ENCODE results near the gene ASB4.

DNA sequence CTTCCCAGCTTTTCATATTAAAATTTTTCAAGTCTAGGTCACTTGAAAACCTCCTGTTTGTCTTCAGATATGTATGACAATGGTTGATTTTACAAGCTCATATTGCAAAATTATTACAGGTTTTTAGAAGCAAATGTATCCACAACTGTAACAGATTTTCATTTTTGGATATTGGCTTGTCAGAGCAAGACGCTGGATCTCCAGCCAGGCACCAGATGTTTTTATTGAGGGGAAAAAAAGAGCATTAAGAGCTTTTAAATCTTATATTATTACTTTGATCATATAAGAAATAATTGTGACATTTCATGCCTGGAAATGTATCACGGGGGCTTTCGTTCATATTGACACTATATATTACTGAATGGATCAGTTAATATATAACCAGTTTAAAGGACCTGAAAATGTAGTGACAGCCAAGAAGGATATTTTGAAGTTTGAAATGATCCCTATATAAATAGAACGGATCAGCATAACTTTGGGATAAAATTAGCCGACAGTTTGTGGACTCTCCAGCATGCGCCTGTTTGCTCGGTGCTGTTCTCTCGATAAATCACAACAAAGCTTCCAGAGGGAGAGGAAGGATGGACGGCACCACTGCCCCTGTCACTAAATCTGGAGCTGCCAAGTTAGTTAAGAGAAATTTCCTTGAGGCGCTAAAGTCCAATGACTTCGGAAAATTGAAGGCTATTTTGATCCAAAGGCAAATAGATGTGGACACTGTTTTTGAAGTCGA lies at the start of gene ASB4:
- TF ChIP-seq, protein P1, sequence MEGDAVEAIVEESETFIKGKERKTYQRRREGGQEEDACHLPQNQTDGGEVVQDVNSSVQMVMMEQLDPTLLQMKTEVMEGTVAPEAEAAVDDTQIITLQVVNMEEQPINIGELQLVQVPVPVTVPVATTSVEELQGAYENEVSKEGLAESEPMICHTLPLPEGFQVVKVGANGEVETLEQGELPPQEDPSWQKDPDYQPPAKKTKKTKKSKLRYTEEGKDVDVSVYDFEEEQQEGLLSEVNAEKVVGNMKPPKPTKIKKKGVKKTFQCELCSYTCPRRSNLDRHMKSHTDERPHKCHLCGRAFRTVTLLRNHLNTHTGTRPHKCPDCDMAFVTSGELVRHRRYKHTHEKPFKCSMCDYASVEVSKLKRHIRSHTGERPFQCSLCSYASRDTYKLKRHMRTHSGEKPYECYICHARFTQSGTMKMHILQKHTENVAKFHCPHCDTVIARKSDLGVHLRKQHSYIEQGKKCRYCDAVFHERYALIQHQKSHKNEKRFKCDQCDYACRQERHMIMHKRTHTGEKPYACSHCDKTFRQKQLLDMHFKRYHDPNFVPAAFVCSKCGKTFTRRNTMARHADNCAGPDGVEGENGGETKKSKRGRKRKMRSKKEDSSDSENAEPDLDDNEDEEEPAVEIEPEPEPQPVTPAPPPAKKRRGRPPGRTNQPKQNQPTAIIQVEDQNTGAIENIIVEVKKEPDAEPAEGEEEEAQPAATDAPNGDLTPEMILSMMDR (IDR thresholded peaks at IDR 0.05 in 4 of 5, conservative IDR thresholded peaks at IDR 0.05 in 1 of 5), result no peak
- no peak for TF ChIP-seq POLR2A (IDR thresholded peaks at IDR 0.05)
